ENCODE data around the gene KLF6. TPM values are rescaled to one million over a fixed set of nuclear protein-coding genes. Genes with fewer than 3 reads are reported as not detected.
A peak's percentile ranks its signal among the peaks of the same experiment; 100 is the strongest.

KLF6 gene
- total and polyA plus RNA-seq, 9 of the 15 experiments (the other 6 are each of a cell fraction or from before 2014, with no cell fraction given), result 3.2 to 23.9 (median 8.0) TPM

- TF ChIP-seq BDP1 (IDR thresholded peaks at IDR 0.05; ENCODE audit: insufficient read depth, insufficient read length), result no peak
- no peak for TF ChIP-seq FOXK1 (CRISPR knock-in tag; IDR thresholded peaks at IDR 0.05; ENCODE audit: borderline replicate concordance)
- TF ChIP-seq KAT8 (IDR thresholded peaks at IDR 0.05; ENCODE audit: low read depth), result no peak
- TF ChIP-seq IRF2 (CRISPR knock-in tag; IDR thresholded peaks at IDR 0.05), result no peak
- TF ChIP-seq RBM22 (IDR thresholded peaks at IDR 0.05; ENCODE audit: low read depth, low read length, poor library complexity, severe bottlenecking), result no peak
- peak in 1 of 2 experiments; percentile 46; a peak in 3 of 4 replicates for TF ChIP-seq MLLT1 (IDR thresholded peaks at IDR 0.05)
- TF ChIP-seq JUND (IDR thresholded peaks at IDR 0.05; ENCODE audit: borderline replicate concordance, low read depth, low read length), result 0 out of 2 replicates have a peak, but pooled peaks have one; percentile 12
- TF ChIP-seq JUND (tag; IDR thresholded peaks at IDR 0.05; ENCODE audit: borderline replicate concordance, low read depth, low read length), result 0 out of 3 replicates have a peak, but pooled peaks have one; percentile 4
- 0 out of 2 replicates have a peak, but pooled peaks have one; percentile 25 for TF ChIP-seq CREM (IDR thresholded peaks at IDR 0.05; ENCODE audit: low read depth)
- no peak for TF ChIP-seq LARP7 (IDR thresholded peaks at IDR 0.05)
- TF ChIP-seq ZNF589 (CRISPR knock-in tag; IDR thresholded peaks at IDR 0.05; ENCODE audit: low read depth), result no peak
- TF ChIP-seq MIER1 (IDR thresholded peaks at IDR 0.05; ENCODE audit: low read depth), result no peak
- TF ChIP-seq GTF2E2 (tag; IDR thresholded peaks at IDR 0.05), result 0 out of 2 replicates have a peak, but pooled peaks have one; percentile 42
- no peak for TF ChIP-seq SAP30 (IDR thresholded peaks at IDR 0.05; ENCODE audit: borderline replicate concordance, insufficient read depth, low read depth, low read length, poor library complexity, severe bottlenecking)
- TF ChIP-seq C11orf30 (IDR thresholded peaks at IDR 0.05; ENCODE audit: low read depth), result peak; percentile 14; the same call in 1 of the 2 replicates
- peak; percentile 28 for TF ChIP-seq ZNF316 (IDR thresholded peaks at IDR 0.05)
- TF ChIP-seq NFE2 (IDR thresholded peaks at IDR 0.05; ENCODE audit: low read depth), result peak; percentile 74
- TF ChIP-seq RERE (CRISPR knock-in tag; IDR thresholded peaks at IDR 0.05; ENCODE audit: borderline replicate concordance), result no peak
- no peak for TF ChIP-seq SIN3A (IDR thresholded peaks at IDR 0.05; ENCODE audit: borderline replicate concordance in 2 of 2, control insufficient read depth in 1 of 2, low read depth in 2 of 2, low read length in 2 of 2)
- TF ChIP-seq PTRF (tag; IDR thresholded peaks at IDR 0.05), result no peak
- TF ChIP-seq TCF15 (CRISPR knock-in tag; IDR thresholded peaks at IDR 0.05), result no peak
Measured at GRCh38 chr10:3803295-3803926, 18.4 kb upstream of the KLF6 start (continued).

Measured in K562 (cell line).